PC-3 (cell line): ENCODE data around the gene ORM2. TPM values are rescaled to one million over a fixed set of nuclear protein-coding genes. Genes with fewer than 3 reads are reported as not detected.

Experiments used
- ATAC-seq: fragments of 200-7000 bp; cut with Tn5 transposase; 2 replicates; pipeline ENCODE4 v1.9.1; 2020; ENCODE audit warnings: mild to moderate bottlenecking, moderate library complexity
- BruUV-seq: library from RNA; stranded (reverse); fragments of 400-500 nt; replicated peaks from 2 replicates; lab custom pipeline; 2021; lab: Mats Ljungman, UMichigan
- CTCF ChIA-PET: fragments of 300-600 bp; sonication (Branson Sonifier 250); formaldehyde crosslinking; loops from one replicate; lab custom pipeline; 2022; ENCODE audit warnings: antibody characterized with exemption; lab: Charles Lee
- POLR2A ChIA-PET: fragments of 300-600 bp; sonication (Branson Sonifier 250); formaldehyde crosslinking; loops from one replicate; lab custom pipeline; 2022; ENCODE audit warnings: antibody characterized with exemption; ENCODE audit not compliant: unreplicated experiment; lab: Charles Lee
- DNase-seq: peaks from one replicate; pipeline ENCODE4 v3.0.0-alpha.2; 2015
- H2AFZ ChIP-seq: fragments of 300-600 bp; sonication (generic); 2 replicates; pipeline ENCODE4 v1.6.0; 2016; ENCODE audit warnings: antibody characterized with exemption, low read length
- H3F3A ChIP-seq: fragments of 300-600 bp; sonication (generic); one replicate; pipeline ENCODE4 v1.6.0; 2017; ENCODE audit warnings: antibody characterized with exemption, low read length, control low read depth, mild to moderate bottlenecking; ENCODE audit not compliant: unreplicated experiment
- H3K27ac ChIP-seq: fragments of 300-600 bp; sonication (generic); 2 replicates; pipeline ENCODE4 v1.5.1; 2016; ENCODE audit warnings: mild to moderate bottlenecking, low read length
- H3K27me3 ChIP-seq: fragments of 300-600 bp; sonication (generic); 2 replicates; pipeline ENCODE4 v1.6.1; 2016; ENCODE audit warnings: low read length, mixed read lengths
- H3K36me3 ChIP-seq: fragments of 300-600 bp; sonication (generic); 2 replicates; pipeline ENCODE4 v1.6.1; 2016; ENCODE audit warnings: low read depth, mixed run types, low read length, mixed read lengths
- H3K4me1 ChIP-seq: fragments of 300-600 bp; sonication (generic); 2 replicates; pipeline ENCODE4 v1.5.1; 2016; ENCODE audit warnings: low read length; ENCODE audit not compliant: insufficient read depth
- H3K4me2 ChIP-seq: fragments of 300-600 bp; sonication (generic); 2 replicates; pipeline ENCODE4 v1.6.0; 2016; ENCODE audit warnings: low read length
- H3K4me3 ChIP-seq: fragments of 300-600 bp; sonication (generic); 2 replicates; pipeline ENCODE4 v1.5.1; 2016; ENCODE audit warnings: mild to moderate bottlenecking, low read length, mixed read lengths
- H3K79me2 ChIP-seq: fragments of 300-600 bp; sonication (generic); 2 replicates; pipeline ENCODE4 v1.6.1; 2017; ENCODE audit warnings: low read length, mixed read lengths
- H3K9ac ChIP-seq: fragments of 300-600 bp; sonication (generic); 2 replicates; pipeline ENCODE4 v1.6.0; 2016; ENCODE audit warnings: mild to moderate bottlenecking, low read length
- H3K9me2 ChIP-seq: fragments of 300-600 bp; sonication (generic); replicated peaks from 2 replicates; pipeline ENCODE4 v1.6.1; 2016; ENCODE audit warnings: mixed run types, low read length, mixed read lengths
- H3K9me3 ChIP-seq: fragments of 300-600 bp; sonication (generic); 2 replicates; pipeline ENCODE4 v1.6.1; 2016; ENCODE audit warnings: low read length, mixed read lengths
- H4K20me1 ChIP-seq: fragments of 300-600 bp; sonication (generic); 2 replicates; pipeline ENCODE4 v1.6.1; 2016; ENCODE audit warnings: low read length, mixed read lengths
- CTCF ChIP-seq: fragments of 300-600 bp; sonication (generic); conservative IDR thresholded peaks from 2 replicates; pipeline ENCODE4 v1.5.1; 2017; ENCODE audit warnings: antibody characterized with exemption, low read depth, mild to moderate bottlenecking, low read length
- EZH2 ChIP-seq: fragments of 300-600 bp; sonication (generic); IDR thresholded peaks from one replicate; pipeline ENCODE4 v1.6.1; 2017; ENCODE audit warnings: antibody characterized with exemption, mild to moderate bottlenecking, low read length; ENCODE audit not compliant: unreplicated experiment
- EZH2phosphoT487 ChIP-seq: fragments of 300-600 bp; sonication (generic); IDR thresholded peaks from 2 replicates; pipeline ENCODE4 v1.6.1; 2018; ENCODE audit warnings: mild to moderate bottlenecking, antibody characterized with exemption, low read length, borderline replicate concordance
- intact Hi-C: fragments of 100-400 bp; cut with micrococcal nuclease; formaldehyde crosslinking; loops from 2 replicates; pipeline ENCODE4 v1.9.0; 2023
- total RNA-seq: library from RNA; depleted of rRNA; stranded (reverse); fragments of >200 nt; gene quantifications from 2 replicates; pipeline ENCODE4 v1.2.3, GENCODE V29; 2014

The ORM2 gene
- total RNA-seq, 1 experiment from 2014 or later, result not detected

GRCh38 chr9:114364134-114365041 lies 34.7 kb downstream of the ORM2 start:
- H3K9ac ChIP-seq, result peak overlapping the region; percentile 72
- no TSS peak for BruUV-seq
- ChIA-PET POLR2A (no interaction called here), CTCF (no interaction called here)
- DNase-seq (peak; percentile 78), ATAC-seq (no peak)
- H3K36me3 ChIP-seq, result no peaks in the 10 kb centered on the region
- no peak overlapping the region for H3K4me3 ChIP-seq
- H3F3A ChIP-seq, result no peaks in the 10 kb centered on the region
- H4K20me1 ChIP-seq, result no peaks in the 10 kb centered on the region
- H3K9me3 ChIP-seq, result no peaks in the 10 kb centered on the region
- intact Hi-C loops, result no loop called here
- no peaks in the 10 kb centered on the region for H3K9me2 ChIP-seq
- H3K79me2 ChIP-seq, result no peaks in the 10 kb centered on the region
- peaks cover 41% of the 10 kb centered on the region for H3K4me1 ChIP-seq
- TF ChIP-seq EZH2phosphoT487, result no peak
- TF ChIP-seq EZH2, result no peak
- no peak for TF ChIP-seq CTCF
- no peak overlapping the region for H2AFZ ChIP-seq
- H3K27ac ChIP-seq, result peak overlapping the region; percentile 98
- no peaks in the 10 kb centered on the region for H3K27me3 ChIP-seq
- peak overlapping the region; percentile 67 for H3K4me2 ChIP-seq

GRCh38 chr9:114365194-114365593 lies 35.5 kb downstream of the ORM2 start:
- ChIA-PET POLR2A (no interaction called here), CTCF (no interaction called here)
- no peaks in the 10 kb centered on the region for H3K79me2 ChIP-seq
- peak overlapping the region; percentile 72; the same call in 1 of the 2 replicates for H3K9ac ChIP-seq
- H3F3A ChIP-seq, result no peaks in the 10 kb centered on the region
- H2AFZ ChIP-seq, result no peak overlapping the region
- no peaks in the 10 kb centered on the region for H3K36me3 ChIP-seq
- no peak overlapping the region for H3K4me2 ChIP-seq
- no peaks in the 10 kb centered on the region for H3K27me3 ChIP-seq
- ATAC-seq, result no peak
- H3K9me2 ChIP-seq, result no peaks in the 10 kb centered on the region
- intact Hi-C loops, result no loop called here
- H4K20me1 ChIP-seq, result no peaks in the 10 kb centered on the region
- peak overlapping the region; percentile 98 for H3K27ac ChIP-seq
- no peak for DNase-seq
- H3K4me1 ChIP-seq, result peaks cover 41% of the 10 kb centered on the region
- no peaks in the 10 kb centered on the region for H3K9me3 ChIP-seq
- BruUV-seq, result no TSS peak
- no peak for TF ChIP-seq EZH2
- TF ChIP-seq CTCF, result no peak
- TF ChIP-seq EZH2phosphoT487, result no peak
- H3K4me3 ChIP-seq, result no peak overlapping the region
